ENCODE data around the gene CHRNA7.

CHRNA7 gene

DNA sequence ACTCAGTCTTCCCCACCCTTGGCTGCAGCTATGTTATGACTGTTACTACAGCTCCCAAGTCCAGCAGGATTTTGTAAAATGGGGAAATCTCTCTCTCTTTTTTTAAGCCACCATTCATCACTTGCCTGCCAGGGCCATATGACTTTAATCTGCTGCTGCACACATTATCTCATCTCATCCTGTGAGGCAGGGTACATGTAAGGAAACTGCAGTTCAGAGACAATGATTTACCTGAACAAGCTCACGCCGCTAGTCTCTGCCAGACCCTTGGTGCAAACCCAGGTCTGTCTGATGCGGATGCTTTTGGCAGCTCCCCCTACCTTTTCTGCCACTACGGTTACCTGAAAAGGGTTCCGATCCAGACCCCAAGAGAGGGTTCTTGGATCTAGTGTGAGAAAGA is 78.3 kb downstream of the CHRNA7 start:
- Histone ChIP-seq H3K27ac (ENCODE audit: low read length) (no peak overlapping the region), H2AFZ (ENCODE audit: low read depth, low read length) (no peak overlapping the region), H4K20me1 (ENCODE audit: insufficient read depth, low read length) (no peaks in the 10 kb centered on the region; the same call in 1 of the 2 replicates), H3K9ac (ENCODE audit: low read depth, low read length) (no peak overlapping the region), H3K27me3 (ENCODE audit: insufficient read depth, low read length, poor library complexity) (peaks cover 5% of the 10 kb centered on the region), H3K4me3 (ENCODE audit: low read depth in 1 of 2, low read length in 2 of 2) (no peak overlapping the region), H3K4me2 (ENCODE audit: insufficient read depth, low read length) (no peak overlapping the region), H3K9me3 (ENCODE audit: insufficient read depth, low read length, severe bottlenecking) (no peaks in the 10 kb centered on the region), H3K4me1 (ENCODE audit: insufficient read depth, low read length) (no peaks in the 10 kb centered on the region), H3K79me2 (ENCODE audit: insufficient read depth, low read length) (no peaks in the 10 kb centered on the region), H3K36me3 (ENCODE audit: insufficient read depth, low read length) (no peaks in the 10 kb centered on the region)
- ATAC-seq (ENCODE audit: insufficient read depth, low read depth) (no peak), DNase-seq (no peak)
- no peak for TF ChIP-seq EZH2 (IDR thresholded peaks at IDR 0.05; ENCODE audit: borderline replicate concordance, low read depth, low read length, severe bottlenecking)
- TF ChIP-seq, protein P1, sequence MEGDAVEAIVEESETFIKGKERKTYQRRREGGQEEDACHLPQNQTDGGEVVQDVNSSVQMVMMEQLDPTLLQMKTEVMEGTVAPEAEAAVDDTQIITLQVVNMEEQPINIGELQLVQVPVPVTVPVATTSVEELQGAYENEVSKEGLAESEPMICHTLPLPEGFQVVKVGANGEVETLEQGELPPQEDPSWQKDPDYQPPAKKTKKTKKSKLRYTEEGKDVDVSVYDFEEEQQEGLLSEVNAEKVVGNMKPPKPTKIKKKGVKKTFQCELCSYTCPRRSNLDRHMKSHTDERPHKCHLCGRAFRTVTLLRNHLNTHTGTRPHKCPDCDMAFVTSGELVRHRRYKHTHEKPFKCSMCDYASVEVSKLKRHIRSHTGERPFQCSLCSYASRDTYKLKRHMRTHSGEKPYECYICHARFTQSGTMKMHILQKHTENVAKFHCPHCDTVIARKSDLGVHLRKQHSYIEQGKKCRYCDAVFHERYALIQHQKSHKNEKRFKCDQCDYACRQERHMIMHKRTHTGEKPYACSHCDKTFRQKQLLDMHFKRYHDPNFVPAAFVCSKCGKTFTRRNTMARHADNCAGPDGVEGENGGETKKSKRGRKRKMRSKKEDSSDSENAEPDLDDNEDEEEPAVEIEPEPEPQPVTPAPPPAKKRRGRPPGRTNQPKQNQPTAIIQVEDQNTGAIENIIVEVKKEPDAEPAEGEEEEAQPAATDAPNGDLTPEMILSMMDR (IDR thresholded peaks at IDR 0.05; ENCODE audit: borderline replicate concordance, extremely low read depth, low read length, poor library complexity, severe bottlenecking), result no peak

DNA sequence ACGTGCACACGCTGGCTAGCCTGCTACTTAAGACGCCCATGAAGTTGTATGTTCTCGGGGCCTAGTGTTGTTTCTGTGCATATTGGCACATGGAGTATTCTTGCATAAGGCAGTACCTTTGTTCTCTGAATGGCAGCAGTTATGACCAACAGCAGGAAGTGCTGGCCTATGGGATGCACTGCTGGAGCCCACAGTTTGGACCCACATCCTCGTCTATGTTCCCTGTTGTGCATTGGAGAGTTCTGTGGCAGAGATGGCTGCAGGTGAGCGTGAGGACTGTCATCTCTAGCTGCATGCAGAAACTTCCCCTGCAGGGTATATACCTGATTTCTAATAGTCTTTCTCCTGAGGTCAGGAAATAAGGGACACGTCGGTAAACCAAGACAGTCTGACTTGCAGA is 81.8 kb downstream of the CHRNA7 start:
- Histone ChIP-seq H3K9me3 (ENCODE audit: insufficient read depth, low read length, severe bottlenecking) (no peaks in the 10 kb centered on the region), H3K36me3 (ENCODE audit: insufficient read depth, low read length) (no peaks in the 10 kb centered on the region), H3K9ac (ENCODE audit: low read depth, low read length) (no peak overlapping the region), H4K20me1 (ENCODE audit: insufficient read depth, low read length) (no peaks in the 10 kb centered on the region; the same call in 1 of the 2 replicates), H3K27ac (ENCODE audit: low read length) (no peak overlapping the region), H3K4me1 (ENCODE audit: insufficient read depth, low read length) (no peaks in the 10 kb centered on the region), H3K4me2 (ENCODE audit: insufficient read depth, low read length) (no peak overlapping the region), H3K79me2 (ENCODE audit: insufficient read depth, low read length) (no peaks in the 10 kb centered on the region), H3K27me3 (ENCODE audit: insufficient read depth, low read length, poor library complexity) (peaks cover 6% of the 10 kb centered on the region), H3K4me3 (ENCODE audit: low read depth in 1 of 2, low read length in 2 of 2) (no peak overlapping the region), H2AFZ (ENCODE audit: low read depth, low read length) (no peak overlapping the region)
- TF ChIP-seq EZH2 (IDR thresholded peaks at IDR 0.05; ENCODE audit: borderline replicate concordance, low read depth, low read length, severe bottlenecking), result no peak
- TF ChIP-seq, protein P1 (IDR thresholded peaks at IDR 0.05; ENCODE audit: borderline replicate concordance, extremely low read depth, low read length, poor library complexity, severe bottlenecking), result no peak
- no peak for ATAC-seq (ENCODE audit: insufficient read depth, low read depth)
- no peak for DNase-seq

DNA sequence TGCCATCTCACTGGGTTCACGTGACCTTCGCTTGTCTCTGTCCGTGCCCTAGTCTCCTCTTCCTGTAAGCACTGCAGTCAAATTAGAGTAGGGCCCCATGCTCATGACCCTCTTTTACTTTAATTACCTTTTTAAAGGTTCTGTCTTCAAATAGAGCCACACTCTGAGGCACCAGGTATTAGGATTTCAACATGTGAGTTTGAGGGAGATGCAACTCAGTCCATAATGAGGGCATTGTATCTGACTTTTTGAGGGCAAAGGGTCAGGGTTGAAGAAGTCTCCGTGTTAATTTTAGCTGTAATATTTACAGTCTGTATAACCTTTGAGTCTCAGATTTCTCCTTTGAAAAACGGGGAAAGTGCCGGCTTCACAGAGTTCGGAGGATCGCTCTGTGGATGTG is 82.9 kb downstream of the CHRNA7 start:
- ATAC-seq (ENCODE audit: insufficient read depth, low read depth), result no peak
- Histone ChIP-seq H3K79me2 (ENCODE audit: insufficient read depth, low read length) (no peaks in the 10 kb centered on the region), H3K4me1 (ENCODE audit: insufficient read depth, low read length) (no peaks in the 10 kb centered on the region), H4K20me1 (ENCODE audit: insufficient read depth, low read length) (no peaks in the 10 kb centered on the region; the same call in 1 of the 2 replicates), H2AFZ (ENCODE audit: low read depth, low read length) (no peak overlapping the region), H3K36me3 (ENCODE audit: insufficient read depth, low read length) (no peaks in the 10 kb centered on the region), H3K4me3 (ENCODE audit: low read depth in 1 of 2, low read length in 2 of 2) (no peak overlapping the region), H3K27ac (ENCODE audit: low read length) (no peak overlapping the region), H3K27me3 (ENCODE audit: insufficient read depth, low read length, poor library complexity) (peaks cover 6% of the 10 kb centered on the region), H3K9me3 (ENCODE audit: insufficient read depth, low read length, severe bottlenecking) (no peaks in the 10 kb centered on the region), H3K4me2 (ENCODE audit: insufficient read depth, low read length) (no peak overlapping the region), H3K9ac (ENCODE audit: low read depth, low read length) (no peak overlapping the region)
- no peak for DNase-seq
- no peak for TF ChIP-seq EZH2 (IDR thresholded peaks at IDR 0.05; ENCODE audit: borderline replicate concordance, low read depth, low read length, severe bottlenecking)
- TF ChIP-seq, protein P1 (IDR thresholded peaks at IDR 0.05; ENCODE audit: borderline replicate concordance, extremely low read depth, low read length, poor library complexity, severe bottlenecking), result no peak

DNA sequence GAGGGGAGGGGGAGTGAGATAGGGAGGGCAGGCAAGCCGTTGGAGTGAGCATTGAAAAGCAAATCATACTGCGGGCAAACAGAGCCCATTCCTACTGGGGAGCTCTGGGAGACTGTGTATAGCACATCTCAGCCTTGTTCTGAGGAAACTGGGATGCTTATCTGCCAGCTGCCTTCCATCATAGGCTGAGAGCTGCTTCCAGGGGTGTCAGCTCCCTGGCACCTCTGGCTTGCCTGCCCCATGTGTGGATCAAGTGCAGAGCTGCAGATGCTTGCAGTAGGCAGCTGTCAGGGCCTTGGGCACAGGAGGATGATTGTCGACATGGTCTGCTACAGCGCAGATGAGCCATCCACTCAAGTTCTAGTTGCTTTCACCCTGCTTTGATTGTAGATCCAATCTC is 86.8 kb downstream of the CHRNA7 start:
- Histone ChIP-seq H2AFZ (ENCODE audit: low read depth, low read length) (no peak overlapping the region), H3K9me3 (ENCODE audit: insufficient read depth, low read length, severe bottlenecking) (no peaks in the 10 kb centered on the region), H3K27me3 (ENCODE audit: insufficient read depth, low read length, poor library complexity) (peaks cover 7% of the 10 kb centered on the region), H3K27ac (ENCODE audit: low read length) (no peak overlapping the region), H4K20me1 (ENCODE audit: insufficient read depth, low read length) (no peaks in the 10 kb centered on the region; the same call in 1 of the 2 replicates), H3K79me2 (ENCODE audit: insufficient read depth, low read length) (no peaks in the 10 kb centered on the region), H3K4me3 (ENCODE audit: low read depth in 1 of 2, low read length in 2 of 2) (no peak overlapping the region), H3K4me1 (ENCODE audit: insufficient read depth, low read length) (no peaks in the 10 kb centered on the region), H3K36me3 (ENCODE audit: insufficient read depth, low read length) (no peaks in the 10 kb centered on the region), H3K4me2 (ENCODE audit: insufficient read depth, low read length) (no peak overlapping the region), H3K9ac (ENCODE audit: low read depth, low read length) (no peak overlapping the region)
- ATAC-seq (ENCODE audit: insufficient read depth, low read depth) (no peak), DNase-seq (no peak)
- no peak for TF ChIP-seq EZH2 (IDR thresholded peaks at IDR 0.05; ENCODE audit: borderline replicate concordance, low read depth, low read length, severe bottlenecking)
- TF ChIP-seq, protein P1 (IDR thresholded peaks at IDR 0.05; ENCODE audit: borderline replicate concordance, extremely low read depth, low read length, poor library complexity, severe bottlenecking), result no peak
